ENCODE data around the gene BABAM2. TPM values are rescaled to one million over a fixed set of nuclear protein-coding genes. Genes with fewer than 3 reads are reported as not detected.

The BABAM2 gene
- total RNA-seq, 1 experiment from 2014 or later, result 46.1 TPM

- intact Hi-C loops (cut with micrococcal nuclease; ENCODE audit: unreplicated experiment), result no loop called here
- Histone ChIP-seq H3K36me3 (ENCODE audit: low read depth) (no peaks in the 10 kb centered on the region), H3K4me3 (no peak overlapping the region), H3K79me2 (ENCODE audit: low read depth) (no peaks in the 10 kb centered on the region), H3F3A (ENCODE audit: insufficient read depth, low read depth) (no peaks in the 10 kb centered on the region), H3K27me3 (ENCODE audit: insufficient read depth, low read depth) (no peaks in the 10 kb centered on the region), H3K27ac (no peak overlapping the region), H3K4me2 (no peak overlapping the region), H3K9me2 (ENCODE audit: insufficient read depth) (no peaks in the 10 kb centered on the region), H3K9me3 (ENCODE audit: insufficient read depth, low read depth) (peaks cover 14% of the 10 kb centered on the region), H3K4me1 (replicated peaks; ENCODE audit: insufficient read depth) (no peaks in the 10 kb centered on the region), H4K20me1 (ENCODE audit: insufficient read depth) (no peaks in the 10 kb centered on the region), H2AFZ (no peak overlapping the region)
- TF ChIP-seq CTCF (conservative IDR thresholded peaks at IDR 0.05), result no peak
- no peak for TF ChIP-seq EZH2 (IDR thresholded peaks at IDR 0.05; ENCODE audit: low read depth)
- BruUV-seq (replicated peaks), result no TSS peak
- POLR2A ChIA-PET (ENCODE audit: unreplicated experiment), result interaction anchor here (0.7 kb wide), 1 partner anchor 498 kb away, joined by 4 read pairs; no protein-coding TSS in a partner anchor
- DNase-seq, result no peak
- CTCF ChIA-PET, result no interaction called here
These were observed 288.4 kb downstream of the BABAM2 start for GRCh38 chr2:28178946-28179345.

- Histone ChIP-seq H3K27ac (no peak overlapping the region), H4K20me1 (ENCODE audit: insufficient read depth) (no peaks in the 10 kb centered on the region), H3K4me1 (replicated peaks; ENCODE audit: insufficient read depth) (peaks cover 16% of the 10 kb centered on the region), H3K4me3 (no peak overlapping the region), H3K9me3 (ENCODE audit: insufficient read depth, low read depth) (peaks cover 8% of the 10 kb centered on the region), H3K36me3 (ENCODE audit: low read depth) (no peaks in the 10 kb centered on the region), H3K27me3 (ENCODE audit: insufficient read depth, low read depth) (no peaks in the 10 kb centered on the region), H3K79me2 (ENCODE audit: low read depth) (no peaks in the 10 kb centered on the region), H3K9me2 (ENCODE audit: insufficient read depth) (no peaks in the 10 kb centered on the region), H3K4me2 (no peak overlapping the region), H2AFZ (no peak overlapping the region), H3F3A (ENCODE audit: insufficient read depth, low read depth) (peaks cover 4% of the 10 kb centered on the region; the same call in 1 of the 2 replicates)
- DNase-seq, result no peak
- ChIA-PET CTCF (no interaction called here), POLR2A (ENCODE audit: unreplicated experiment) (no interaction called here)
- intact Hi-C loops (cut with micrococcal nuclease; ENCODE audit: unreplicated experiment), result no loop called here
- TF ChIP-seq CTCF (conservative IDR thresholded peaks at IDR 0.05) (no peak), EZH2 (IDR thresholded peaks at IDR 0.05; ENCODE audit: low read depth) (no peak)
- no TSS peak for BruUV-seq (replicated peaks)
These were observed 291.3 kb downstream of the BABAM2 start for GRCh38 chr2:28181801-28182200.

GRCh38 chr2:28182348-28182747 lies 291.8 kb downstream of the BABAM2 start:
- POLR2A ChIA-PET (ENCODE audit: unreplicated experiment), result no interaction called here
- peaks cover 16% of the 10 kb centered on the region for H3K4me1 ChIP-seq (replicated peaks; ENCODE audit: insufficient read depth)
- no peak for DNase-seq
- no peak overlapping the region for H3K4me2 ChIP-seq
- BruUV-seq (replicated peaks), result no TSS peak
- H2AFZ ChIP-seq, result no peak overlapping the region
- no peaks in the 10 kb centered on the region for H3K79me2 ChIP-seq (ENCODE audit: low read depth)
- H3K9me2 ChIP-seq (ENCODE audit: insufficient read depth), result no peaks in the 10 kb centered on the region
- H3F3A ChIP-seq (ENCODE audit: insufficient read depth, low read depth), result peaks cover 4% of the 10 kb centered on the region; the same call in 1 of the 2 replicates
- TF ChIP-seq EZH2 (IDR thresholded peaks at IDR 0.05; ENCODE audit: low read depth) (no peak), CTCF (conservative IDR thresholded peaks at IDR 0.05) (no peak)
- intact Hi-C loops (cut with micrococcal nuclease; ENCODE audit: unreplicated experiment), result no loop called here
- CTCF ChIA-PET, result interaction anchor here (0.6 kb wide), 1 partner anchor 51 kb away, joined by 5 read pairs; no protein-coding TSS in a partner anchor
- peaks cover 4% of the 10 kb centered on the region; the same call in 1 of the 2 replicates for H3K9me3 ChIP-seq (ENCODE audit: insufficient read depth, low read depth)
- no peaks in the 10 kb centered on the region for H3K27me3 ChIP-seq (ENCODE audit: insufficient read depth, low read depth)
- H3K4me3 ChIP-seq, result no peak overlapping the region
- H3K36me3 ChIP-seq (ENCODE audit: low read depth), result no peaks in the 10 kb centered on the region
- no peak overlapping the region for H3K27ac ChIP-seq
- no peaks in the 10 kb centered on the region for H4K20me1 ChIP-seq (ENCODE audit: insufficient read depth)
